Fibroblast of mammary gland (primary cell): ENCODE data around the gene TFRC.
"Not testable (repeated sequence)": the region's sequence is repeated elsewhere in the genome, so short reads cannot be mapped to it uniquely, and the experiment has no call there.

Experiments used
- DNase-seq: peaks from one replicate; pipeline ENCODE4 v3.0.0-alpha.2; 2010; ENCODE audit warnings: low read depth
- H3K4me3 ChIP-seq: 2 replicates; pipeline ENCODE4 v1.5.1; 2011; ENCODE audit warnings: low read depth, mild to moderate bottlenecking, low read length, moderate library complexity; ENCODE audit not compliant: control insufficient read depth
- TF ChIP-seq, protein P1 (sequence below): conservative IDR thresholded peaks from 2 replicates; pipeline ENCODE4 v1.5.1; 2011; ENCODE audit warnings: low read depth, low read length, inconsistent platforms; ENCODE audit not compliant: control insufficient read depth, insufficient read depth

The TFRC gene

DNA sequence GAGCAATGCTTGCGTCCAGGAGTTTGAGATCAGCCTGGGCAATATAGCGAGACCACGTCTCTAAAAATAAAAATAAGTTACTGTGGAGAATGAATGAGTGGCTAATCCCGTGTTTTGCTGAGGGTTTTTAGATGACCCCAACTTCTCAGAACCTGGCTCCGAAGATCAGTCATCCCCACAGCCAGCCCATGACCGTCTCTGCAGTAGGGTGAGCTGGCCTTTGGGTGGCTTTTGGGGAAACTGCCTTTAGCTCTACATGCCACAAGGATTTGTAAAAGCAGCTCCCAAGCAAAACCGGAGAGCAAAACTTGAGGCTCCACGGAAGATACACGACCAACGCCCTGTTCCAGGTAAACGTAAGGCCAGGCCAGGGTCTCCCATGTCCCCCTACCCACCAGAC is 39.2 kb upstream of the TFRC start:
- TF ChIP-seq, protein P1, sequence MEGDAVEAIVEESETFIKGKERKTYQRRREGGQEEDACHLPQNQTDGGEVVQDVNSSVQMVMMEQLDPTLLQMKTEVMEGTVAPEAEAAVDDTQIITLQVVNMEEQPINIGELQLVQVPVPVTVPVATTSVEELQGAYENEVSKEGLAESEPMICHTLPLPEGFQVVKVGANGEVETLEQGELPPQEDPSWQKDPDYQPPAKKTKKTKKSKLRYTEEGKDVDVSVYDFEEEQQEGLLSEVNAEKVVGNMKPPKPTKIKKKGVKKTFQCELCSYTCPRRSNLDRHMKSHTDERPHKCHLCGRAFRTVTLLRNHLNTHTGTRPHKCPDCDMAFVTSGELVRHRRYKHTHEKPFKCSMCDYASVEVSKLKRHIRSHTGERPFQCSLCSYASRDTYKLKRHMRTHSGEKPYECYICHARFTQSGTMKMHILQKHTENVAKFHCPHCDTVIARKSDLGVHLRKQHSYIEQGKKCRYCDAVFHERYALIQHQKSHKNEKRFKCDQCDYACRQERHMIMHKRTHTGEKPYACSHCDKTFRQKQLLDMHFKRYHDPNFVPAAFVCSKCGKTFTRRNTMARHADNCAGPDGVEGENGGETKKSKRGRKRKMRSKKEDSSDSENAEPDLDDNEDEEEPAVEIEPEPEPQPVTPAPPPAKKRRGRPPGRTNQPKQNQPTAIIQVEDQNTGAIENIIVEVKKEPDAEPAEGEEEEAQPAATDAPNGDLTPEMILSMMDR: no peak
- no peak for DNase-seq
- no peak overlapping the region for H3K4me3 ChIP-seq

DNA sequence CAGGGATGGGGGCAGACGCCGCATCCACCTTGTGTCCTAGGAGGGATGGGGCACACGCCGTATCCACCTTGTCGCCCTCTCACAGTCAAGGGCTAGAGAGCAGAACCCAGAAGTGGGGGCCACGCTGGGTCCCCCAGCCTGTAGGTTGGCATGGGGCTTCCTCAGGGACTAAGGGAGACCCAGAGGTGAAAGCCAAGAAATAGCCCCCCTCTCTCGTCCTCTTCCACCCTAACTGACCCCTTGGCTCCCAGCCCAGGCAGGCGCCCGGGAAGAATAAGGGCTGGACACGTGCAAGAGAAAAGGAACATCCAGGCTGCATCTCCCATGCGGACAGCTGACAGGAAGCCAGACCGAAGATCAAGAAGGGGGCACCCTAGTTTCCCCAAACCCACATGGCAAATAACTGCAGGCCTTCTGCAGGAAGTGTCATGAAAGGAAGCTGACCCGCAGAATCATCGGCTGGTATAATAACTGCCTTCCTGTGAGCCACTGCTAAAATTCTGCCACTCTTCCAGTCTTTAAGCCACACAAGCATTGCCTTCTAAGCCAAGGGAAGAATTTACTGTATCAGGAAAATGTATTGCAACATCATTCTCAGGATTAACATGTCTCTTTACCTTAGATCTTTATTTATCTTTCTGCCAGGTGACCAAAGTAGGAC is 38.5 kb upstream of the TFRC start:
- no peak for DNase-seq
- TF ChIP-seq, protein P1: no peak
- H3K4me3 ChIP-seq: no peak overlapping the region

DNA sequence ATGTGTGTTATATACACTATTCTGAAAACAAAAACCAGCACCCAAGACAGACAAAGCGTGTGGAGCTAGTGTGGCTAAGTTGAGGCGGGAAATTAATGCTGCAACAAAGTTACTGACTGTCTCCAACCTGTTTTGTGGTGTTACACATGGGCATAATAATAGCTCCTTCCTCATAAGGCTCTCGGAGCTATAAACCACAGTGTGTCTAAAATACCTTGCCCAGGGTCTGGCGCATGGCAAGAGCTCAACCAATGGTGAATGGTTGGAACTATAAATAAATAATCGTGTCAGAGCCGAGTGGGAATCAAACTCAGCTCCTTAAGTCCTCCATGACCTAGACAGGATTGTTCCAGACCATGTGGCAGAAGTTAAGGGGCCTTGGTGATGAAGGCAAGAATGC is 35.9 kb upstream of the TFRC start:
- TF ChIP-seq, protein P1: no peak
- H3K4me3 ChIP-seq: no peak overlapping the region
- no peak for DNase-seq

DNA sequence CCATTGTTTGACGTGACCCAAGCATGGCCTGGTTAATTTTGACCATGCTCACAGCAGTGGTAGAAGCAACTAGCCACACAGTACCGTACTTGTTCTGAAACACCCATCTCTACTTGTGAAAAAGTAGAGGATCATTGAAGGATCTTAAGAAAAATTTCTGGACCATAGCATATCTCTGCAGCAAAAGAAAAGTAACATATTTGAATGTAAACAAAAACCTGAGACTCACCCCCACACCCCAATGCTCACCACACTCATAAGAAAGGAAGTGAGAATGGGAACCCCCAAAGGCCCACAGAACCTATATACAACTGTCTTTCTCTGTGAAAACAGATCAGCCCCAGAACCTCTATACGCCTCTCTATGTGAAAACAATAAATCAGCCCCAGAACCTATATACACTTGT is 33.8 kb upstream of the TFRC start:
- TF ChIP-seq, protein P1: no peak
- H3K4me3 ChIP-seq: no peak overlapping the region
- no peak for DNase-seq

- DNase-seq: no peak
- TF ChIP-seq, protein P1: no peak
- H3K4me3 ChIP-seq: no peak overlapping the region
These were observed 30.1 kb upstream of the TFRC start for GRCh38 chr3:196111939-196112386.

DNA sequence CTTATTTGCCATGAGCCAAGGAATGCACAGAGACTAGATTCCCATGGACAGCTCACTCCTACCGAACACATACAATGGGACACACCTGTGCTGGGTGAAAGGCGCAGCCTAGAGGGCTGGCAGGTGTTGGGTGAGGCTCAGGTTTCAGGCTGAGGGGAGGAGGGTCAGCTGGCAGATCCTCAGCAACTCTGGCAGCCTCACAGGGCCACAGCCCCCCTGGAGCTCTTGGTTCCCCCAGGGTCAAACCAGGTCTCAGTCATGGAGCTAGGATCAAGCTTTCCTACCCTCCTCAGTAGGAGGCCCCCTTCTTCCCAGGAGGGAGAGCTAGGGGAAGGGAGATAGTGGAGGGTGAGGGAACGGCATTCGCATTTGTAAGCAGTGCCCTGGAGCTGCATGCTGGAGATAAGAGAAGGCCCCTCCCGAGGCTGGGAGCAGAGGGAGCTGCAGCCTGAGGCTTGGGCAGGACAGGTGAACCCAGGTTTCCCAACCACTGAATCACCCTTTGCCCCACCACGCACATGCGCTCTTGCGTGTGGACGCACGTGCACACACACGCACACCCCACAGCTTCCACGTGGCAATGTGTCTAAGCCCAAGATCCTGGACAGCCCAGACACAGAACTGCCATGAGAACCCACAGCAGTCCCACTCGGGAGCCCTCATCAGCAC is 26.3 kb upstream of the TFRC start:
- TF ChIP-seq, protein P1: no peak
- no peak for DNase-seq
- H3K4me3 ChIP-seq: no peak overlapping the region

DNA sequence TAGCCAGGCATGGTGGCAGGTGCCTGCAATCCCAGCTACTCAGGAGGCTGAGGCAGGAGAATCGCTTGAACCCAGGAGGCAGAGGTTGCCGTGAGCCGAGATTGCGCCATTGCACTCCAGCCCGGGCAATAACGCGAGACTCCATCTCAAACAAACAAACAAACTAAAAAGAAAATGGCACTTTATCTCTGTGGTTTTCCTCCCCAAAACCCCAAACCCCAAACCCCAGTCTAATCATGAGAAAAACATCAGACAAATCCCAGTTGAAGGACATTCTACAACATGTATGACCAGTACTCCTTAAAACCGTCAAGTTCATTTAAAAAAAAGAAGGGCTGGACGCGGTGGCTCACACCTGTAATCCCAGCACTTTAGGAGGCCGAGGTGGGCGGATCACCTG is 22.8 kb upstream of the TFRC start:
- H3K4me3 ChIP-seq, DNase-seq: not testable (repeated sequence)

- DNase-seq, H3K4me3 ChIP-seq: not testable (repeated sequence)
These were observed 16.6 kb upstream of the TFRC start for GRCh38 chr3:196098365-196098980.
